HG03175 (cell line): ENCODE measurements around the gene HIRA.

Experiments
- ATAC-seq: cut with Tn5 transposase; IDR thresholded peaks from one replicate; pipeline ENCODE4 v1.9.1; 2021; ENCODE audit warnings: mild to moderate bottlenecking, moderate library complexity; ENCODE audit not compliant: unreplicated experiment

Gene HIRA

DNA sequence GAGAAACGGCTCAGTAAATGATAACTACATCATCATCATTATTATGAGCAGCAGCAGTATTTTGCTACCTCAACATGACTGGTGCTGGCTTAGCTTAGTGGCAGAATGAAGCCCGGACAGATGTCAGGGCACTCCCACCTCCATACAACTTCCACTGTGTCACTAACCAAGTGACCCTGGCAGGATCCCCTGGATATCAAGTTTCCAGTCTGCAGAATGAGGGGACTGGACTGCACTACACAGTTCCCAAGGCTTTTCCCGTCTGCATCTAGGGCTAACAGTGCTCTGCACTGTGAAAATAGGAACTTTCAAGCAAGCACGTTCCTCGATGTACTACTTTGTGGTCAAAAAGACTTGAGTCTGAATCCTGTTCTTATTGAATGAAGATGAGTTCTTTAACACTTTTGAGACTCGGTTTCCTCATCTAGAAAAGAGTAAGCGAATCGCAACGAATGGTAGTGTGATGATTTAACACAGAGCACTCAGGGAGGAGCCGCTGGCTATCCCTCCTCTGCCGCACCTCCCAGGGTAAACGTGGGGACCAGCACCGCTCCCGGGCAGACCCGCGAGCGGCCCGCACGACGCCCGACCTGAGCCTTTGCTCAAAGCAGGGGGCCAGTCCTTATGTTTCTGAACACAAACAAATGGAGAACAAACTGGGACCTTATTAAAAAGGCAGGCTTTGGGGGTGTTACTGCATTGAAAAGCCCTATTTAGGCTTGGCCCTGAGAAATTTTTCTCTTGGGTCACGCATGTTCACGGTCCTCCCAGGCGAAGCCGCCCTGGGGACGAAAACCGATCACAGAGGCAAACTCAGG, 140.9 kb downstream of the HIRA start:
- ATAC-seq: no peak

DNA sequence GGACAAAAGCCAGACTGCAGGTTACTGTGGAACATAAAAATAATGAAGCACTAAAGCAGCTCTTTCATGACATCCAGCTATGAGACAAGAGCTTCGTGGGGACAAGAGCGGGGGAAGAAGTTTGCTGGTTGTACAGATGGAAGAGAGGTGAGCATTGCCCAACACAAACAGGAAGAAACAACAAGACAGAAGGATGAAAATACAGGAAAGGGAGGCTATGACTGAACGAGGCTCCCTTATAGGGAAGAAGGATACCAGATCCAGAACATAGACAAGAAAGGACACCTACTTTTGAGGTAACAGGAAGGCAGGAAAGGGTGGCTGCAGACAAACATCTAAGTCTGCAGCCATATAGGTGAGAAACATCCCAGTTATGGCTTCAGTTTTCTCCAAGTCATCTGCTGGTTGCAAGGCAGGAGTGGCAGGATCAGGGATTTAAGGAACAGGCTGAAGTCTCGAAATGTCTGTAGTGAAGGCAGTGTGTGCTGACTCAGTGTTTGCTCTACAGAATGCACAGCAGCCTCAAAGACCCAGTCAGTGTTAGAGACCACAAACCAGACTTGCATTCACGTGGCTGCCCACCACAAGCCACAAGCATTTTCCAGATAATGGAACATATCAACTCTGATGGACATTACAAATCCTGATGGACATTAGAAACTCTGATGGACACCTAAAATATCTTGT, 141.9 kb downstream of the HIRA start:
- ATAC-seq: no peak

DNA sequence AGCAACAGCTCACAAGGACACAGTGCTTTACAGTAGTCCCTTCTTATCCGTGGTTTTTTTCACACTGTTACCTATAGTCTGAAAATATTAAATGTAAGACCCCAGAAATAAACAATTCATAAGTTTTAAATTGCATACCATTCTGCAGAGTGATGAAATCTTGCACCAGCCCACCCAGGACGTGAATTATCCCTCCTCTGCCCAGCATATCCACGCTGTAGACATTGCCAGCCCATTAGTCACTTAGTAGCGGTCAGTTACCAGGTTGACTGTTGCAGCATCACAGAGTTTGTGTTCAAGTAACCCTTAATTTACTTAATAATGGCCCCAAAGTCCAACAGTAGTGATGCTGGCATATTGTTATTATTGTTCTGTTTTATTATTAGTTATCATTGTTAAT, 143.6 kb downstream of the HIRA start:
- no peak for ATAC-seq

DNA sequence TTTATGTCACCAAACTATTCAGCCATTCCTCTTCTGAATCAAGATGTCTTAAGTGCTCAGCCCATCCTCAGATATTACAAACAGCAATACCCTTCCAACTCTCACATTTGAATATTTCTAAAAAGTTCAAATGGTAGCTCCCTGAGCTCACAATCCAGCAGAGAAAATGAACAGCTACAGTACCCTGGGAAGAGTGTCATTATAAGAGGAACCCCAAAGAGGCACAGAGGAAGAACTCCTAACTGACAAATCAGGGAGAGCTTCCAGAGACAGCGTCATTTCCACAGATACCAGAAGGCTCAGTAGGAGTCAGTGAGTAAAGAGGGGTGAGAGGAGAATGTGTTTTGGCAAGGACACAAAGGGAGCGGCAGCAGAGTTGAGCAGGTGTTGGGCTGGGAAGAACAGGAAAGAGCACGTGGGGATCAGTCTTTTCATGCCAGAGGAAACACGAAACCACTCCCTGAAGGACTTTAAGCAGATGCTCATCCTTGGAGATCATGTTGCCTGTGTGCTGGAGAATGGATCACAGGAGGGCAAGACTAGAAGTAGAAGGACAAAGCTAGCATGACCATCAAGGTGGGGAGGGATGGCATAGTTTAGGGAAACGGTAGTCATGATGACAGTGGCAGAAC, 144.3 kb downstream of the HIRA start:
- ATAC-seq: no peak

DNA sequence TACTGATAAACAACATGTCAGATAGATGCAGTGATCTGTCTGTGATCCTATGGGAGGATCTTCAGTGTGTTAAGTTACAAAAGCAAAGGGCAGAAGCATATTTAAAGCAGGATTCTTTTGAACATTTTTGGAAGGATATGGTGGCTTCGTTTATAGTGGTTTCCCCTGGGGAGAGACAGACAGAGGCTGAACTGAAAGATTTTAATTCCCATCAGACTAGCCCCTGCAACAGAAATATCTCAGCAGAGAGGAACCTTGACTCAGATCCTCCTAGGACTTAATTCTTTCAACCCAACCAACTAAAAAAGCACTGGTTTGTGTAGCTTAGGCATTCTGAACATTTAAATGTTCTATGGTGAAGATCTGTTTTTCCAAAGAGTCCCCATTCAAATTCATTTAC, 145.7 kb downstream of the HIRA start:
- ATAC-seq: no peak
